ENCODE measurements around the gene MRPS23. TPM values are rescaled to one million over a fixed set of nuclear protein-coding genes. Genes with fewer than 3 reads are reported as not detected.
"Not testable (repeated sequence)": the region's sequence is repeated elsewhere in the genome, so short reads cannot be mapped to it uniquely, and the experiment has no call there.

MRPS23 gene
- total and polyA plus RNA-seq, 8 donors, result 5.8 to 25.4 (median 15.2) TPM

- intact Hi-C loops (cut with DNase I), result loop anchor here in 1 of 3 donors (10.0 kb wide), 1 partner anchor 262 kb away; no protein-coding TSS in a partner anchor
- Histone ChIP-seq H3K9me3 (no peaks in the 10 kb centered on the region), H3K27ac (peak overlapping the region; percentile 16 to 96 (median 73)), H3K4me1 (peaks cover 21 to 39% (median 26%) of the 10 kb centered on the region in 3 donors), H3K27me3 (no peaks in the 10 kb centered on the region), H3K36me3 (no peaks in the 10 kb centered on the region), H3K4me3 (no peak overlapping the region)
- no peak for TF ChIP-seq CTCF (IDR thresholded peaks at IDR 0.05)
- no peak for ATAC-seq
- DNase-seq, result no peak
- no peak for FAIRE-seq
- WGBS, 2 donors, result 39 to 46% methylated on average over 9 of the region's 9 CpGs
These were observed 2.5 kb upstream of the MRPS23 start for GRCh38 chr17:57852092-57852954.

DNA sequence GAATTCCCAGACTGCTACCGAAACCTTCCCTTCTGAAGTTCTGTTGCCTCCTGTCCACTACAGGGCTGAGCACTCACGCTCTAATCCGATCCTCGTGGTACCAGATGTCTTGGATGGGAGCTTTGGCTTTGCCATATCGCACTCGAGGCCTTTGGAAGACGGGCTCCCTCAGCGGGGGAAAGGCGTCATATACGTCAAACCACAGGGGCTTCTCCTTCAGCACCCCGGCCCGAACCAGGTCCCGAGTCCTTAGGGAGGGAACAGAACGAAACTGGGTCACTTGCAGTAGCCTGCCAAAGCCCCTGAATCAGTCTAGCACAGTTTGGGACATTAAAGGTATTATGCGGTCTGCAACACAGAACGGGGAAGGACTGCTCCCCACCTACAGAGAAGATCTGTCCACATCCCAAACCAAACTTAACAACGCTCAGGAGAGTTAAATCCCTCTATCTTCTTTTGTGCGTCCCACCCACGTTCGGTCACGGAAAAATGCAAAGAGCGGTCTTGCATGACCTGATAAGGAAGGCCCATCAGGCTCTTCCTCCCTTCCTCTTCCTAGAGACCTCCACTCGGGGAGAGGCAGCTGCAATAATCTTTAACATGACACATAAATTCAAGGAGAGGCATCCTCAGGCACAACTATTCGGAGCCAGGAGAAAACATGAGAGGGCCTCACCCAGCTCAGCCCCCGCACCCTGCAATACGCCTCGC lies 526 bp downstream of the MRPS23 start:
- H3K27ac ChIP-seq, result peak overlapping the region; percentile 38 to 96 (median 70)
- intact Hi-C loops (cut with DNase I), result no loop called here
- H3K4me3 ChIP-seq, result peak overlapping the region; percentile 75 to 92 (median 84)
- H3K9me3 ChIP-seq, result no peaks in the 10 kb centered on the region
- no peaks in the 10 kb centered on the region for H3K27me3 ChIP-seq
- peaks cover 0 to 9% (median 0%) of the 10 kb centered on the region in 3 donors for H3K36me3 ChIP-seq
- DNase-seq (no peak), ATAC-seq (no peak), FAIRE-seq (no peak)
- TF ChIP-seq CTCF (IDR thresholded peaks at IDR 0.05), result no peak
- WGBS, 2 donors, result 9 to 10% methylated on average over 27 of the region's 27 CpGs
- peaks cover 21 to 39% (median 26%) of the 10 kb centered on the region in 3 donors for H3K4me1 ChIP-seq

GRCh38 chr17:57846056-57846945 lies 3.5 kb downstream of the MRPS23 start:
- intact Hi-C loops (cut with DNase I); H3K27ac ChIP-seq; DNase-seq; H3K9me3 ChIP-seq; H3K4me3 ChIP-seq; H3K36me3 ChIP-seq; FAIRE-seq; H3K27me3 ChIP-seq; ATAC-seq: not testable (repeated sequence)
- peaks cover 5 to 18% (median 7%) of the 10 kb centered on the region in 3 donors for H3K4me1 ChIP-seq
- 86 to 88% methylated on average over 16 to 31 of the region's 32 CpGs for WGBS, 2 donors

GRCh38 chr17:57842280-57842679 lies 7.6 kb downstream of the MRPS23 start:
- intact Hi-C loops (cut with DNase I), result no loop called here
- Histone ChIP-seq H3K4me1 (no peaks in the 10 kb centered on the region), H3K27me3 (no peaks in the 10 kb centered on the region), H3K36me3 (peaks cover 0 to 29% (median 0%) of the 10 kb centered on the region in 3 donors), H3K27ac (no peak overlapping the region), H3K9me3 (no peaks in the 10 kb centered on the region), H3K4me3 (no peak overlapping the region)
- no peak for ATAC-seq
- no peak for DNase-seq
- 44 to 52% methylated on average over 1 of the region's 1 CpG for WGBS, 2 donors
- TF ChIP-seq CTCF (IDR thresholded peaks at IDR 0.05), result no peak
- no peak for FAIRE-seq

GRCh38 chr17:57839571-57839923 lies 10.3 kb downstream of the MRPS23 start:
- WGBS, 2 donors, result 52 to 65% methylated on average over 6 of the region's 6 CpGs
- Histone ChIP-seq H3K27me3 (no peaks in the 10 kb centered on the region), H3K27ac (no peak overlapping the region), H3K36me3 (peaks cover 0 to 20% (median 0%) of the 10 kb centered on the region in 3 donors), H3K4me3 (no peak overlapping the region), H3K9me3 (no peaks in the 10 kb centered on the region), H3K4me1 (no peaks in the 10 kb centered on the region)
- FAIRE-seq, result no peak
- TF ChIP-seq CTCF (IDR thresholded peaks at IDR 0.05), result no peak
- DNase-seq, result no peak
- ATAC-seq, result peak in 2 of 4 donors; percentile 34 to 71
- intact Hi-C loops (cut with DNase I), result no loop called here

Measured in pancreas (tissue), 10 donors.